Hepatocyte (in vitro differentiated cells): Measurements from ENCODE around the gene C1orf74. TPM values are rescaled to one million over a fixed set of nuclear protein-coding genes. Genes with fewer than 3 reads are reported as not detected.

ENCODE experiments used
- DNase-seq: peaks from one replicate; pipeline ENCODE4 v3.0.0-alpha.2; 2016; ENCODE audit warnings: low spot score
- H2AFZ ChIP-seq: fragments of 200-600 bp; sonication (generic); 2 replicates; pipeline ENCODE4 v1.6.0; 2016; ENCODE audit warnings: antibody characterized with exemption, mild to moderate bottlenecking
- H3K27ac ChIP-seq: fragments of 200-600 bp; sonication (generic); 2 replicates; pipeline ENCODE4 v1.5.1; 2016; ENCODE audit warnings: mild to moderate bottlenecking
- H3K27me3 ChIP-seq: fragments of 200-600 bp; sonication (generic); 2 replicates; pipeline ENCODE4 v1.6.1; 2016
- H3K36me3 ChIP-seq: fragments of 200-600 bp; sonication (generic); replicated peaks from 2 replicates; pipeline ENCODE4 v1.5.1; 2016; ENCODE audit warnings: low read depth; ENCODE audit not compliant: insufficient read depth
- H3K4me1 ChIP-seq: fragments of 200-600 bp; sonication (generic); 2 replicates; pipeline ENCODE4 v1.5.1; 2016; ENCODE audit warnings: mild to moderate bottlenecking, moderate library complexity; ENCODE audit not compliant: insufficient read depth
- H3K4me2 ChIP-seq: fragments of 200-600 bp; sonication (generic); 2 replicates; pipeline ENCODE4 v1.6.0; 2016
- H3K4me3 ChIP-seq: fragments of 200-600 bp; sonication (generic); 2 replicates; pipeline ENCODE4 v1.5.1; 2016; ENCODE audit warnings: mild to moderate bottlenecking
- H3K79me2 ChIP-seq: fragments of 200-600 bp; sonication (generic); 2 replicates; pipeline ENCODE4 v1.6.0; 2017; ENCODE audit warnings: mild to moderate bottlenecking
- H3K9me2 ChIP-seq: fragments of 200-600 bp; sonication (generic); replicated peaks from 2 replicates; pipeline ENCODE4 v1.6.0; 2017; ENCODE audit warnings: mild to moderate bottlenecking; ENCODE audit not compliant: insufficient read depth
- H3K9me3 ChIP-seq: fragments of 200-600 bp; sonication (generic); 2 replicates; pipeline ENCODE4 v1.5.1; 2016; ENCODE audit warnings: low read depth, mild to moderate bottlenecking
- H4K20me1 ChIP-seq: fragments of 200-600 bp; sonication (generic); 2 replicates; pipeline ENCODE4 v1.6.0; 2016; ENCODE audit warnings: mild to moderate bottlenecking; ENCODE audit not compliant: insufficient read depth, poor library complexity, severe bottlenecking
- CTCF ChIP-seq: fragments of 200-600 bp; sonication (generic); IDR thresholded peaks from 2 replicates; pipeline ENCODE4 v1.5.1; 2016; ENCODE audit warnings: antibody characterized with exemption, mild to moderate bottlenecking; ENCODE audit not compliant: poor library complexity
- EZH2 ChIP-seq: fragments of 200-600 bp; sonication (generic); IDR thresholded peaks from 2 replicates; pipeline ENCODE4 v1.6.1; 2016; ENCODE audit warnings: antibody characterized with exemption, mild to moderate bottlenecking, borderline replicate concordance
- EZH2phosphoT487 ChIP-seq: fragments of 200-600 bp; sonication (generic); IDR thresholded peaks from one replicate; pipeline ENCODE4 v1.6.1; 2018; ENCODE audit warnings: antibody characterized with exemption, mild to moderate bottlenecking, low read depth, moderate library complexity; ENCODE audit not compliant: unreplicated experiment, severe bottlenecking
- WGBS: methylation state at CpG from one replicate; pipeline ENCODE4 v1.1.6; 2016; ENCODE audit warnings: low lambda C conversion rate; ENCODE audit errors: missing lambda C conversion rate; 5-methylcytosine and 5-hydroxymethylcytosine counted together
- polyA plus RNA-seq: library from polyadenylated mRNA; unstranded; fragments of >200 nt; fragmentation: Nextera tagmentation; extraction: Ambion mirVana; gene quantifications from 2 replicates; pipeline ENCODE4 v1.2.1, GENCODE V29; 2016
- total RNA-seq: library from RNA; depleted of rRNA; stranded (reverse); fragments of >200 nt; gene quantifications from 2 replicates; pipeline ENCODE4 v1.2.3, GENCODE V29; 2014

Gene C1orf74
- total and polyA plus RNA-seq, 2 experiments from 2014 or later, result 2.2 to 3.3 TPM

- H3K9me3 ChIP-seq, result no peaks in the 10 kb centered on the region
- H3K36me3 ChIP-seq, result no peaks in the 10 kb centered on the region
- H3K79me2 ChIP-seq, result no peaks in the 10 kb centered on the region
- no peaks in the 10 kb centered on the region for H3K4me1 ChIP-seq
- no peaks in the 10 kb centered on the region for H4K20me1 ChIP-seq
- no peak for TF ChIP-seq EZH2phosphoT487
- TF ChIP-seq CTCF, result no peak
- no peak for TF ChIP-seq EZH2
- 68% methylated on average over 3 of the region's 3 CpGs for WGBS
- H3K4me3 ChIP-seq, result no peak overlapping the region
- no peak for DNase-seq
- H3K9me2 ChIP-seq, result no peaks in the 10 kb centered on the region
- no peak overlapping the region for H3K27ac ChIP-seq
- H2AFZ ChIP-seq, result no peak overlapping the region
- no peaks in the 10 kb centered on the region for H3K27me3 ChIP-seq
- H3K4me2 ChIP-seq, result no peak overlapping the region
These were observed 43.2 kb downstream of the C1orf74 start for GRCh38 chr1:209741193-209741592.

- no peak for TF ChIP-seq EZH2phosphoT487
- H2AFZ ChIP-seq, result no peak overlapping the region
- no peaks in the 10 kb centered on the region for H3K4me1 ChIP-seq
- no peak overlapping the region for H3K27ac ChIP-seq
- WGBS, result 93% methylated on average over 1 of the region's 1 CpG
- no peak overlapping the region for H3K4me3 ChIP-seq
- no peak overlapping the region for H3K4me2 ChIP-seq
- no peak for DNase-seq
- H3K27me3 ChIP-seq, result peaks cover 4% of the 10 kb centered on the region
- H3K9me2 ChIP-seq, result no peaks in the 10 kb centered on the region
- H3K36me3 ChIP-seq, result no peaks in the 10 kb centered on the region
- no peaks in the 10 kb centered on the region for H3K79me2 ChIP-seq
- no peaks in the 10 kb centered on the region for H4K20me1 ChIP-seq
- H3K9me3 ChIP-seq, result no peaks in the 10 kb centered on the region
These were observed 46.1 kb downstream of the C1orf74 start for GRCh38 chr1:209738270-209738669.

GRCh38 chr1:209737118-209737505 lies 47.2 kb downstream of the C1orf74 start:
- H3K9me3 ChIP-seq, result no peaks in the 10 kb centered on the region
- H3K27me3 ChIP-seq, result peaks cover 4% of the 10 kb centered on the region
- no peaks in the 10 kb centered on the region for H3K9me2 ChIP-seq
- H2AFZ ChIP-seq, result no peak overlapping the region
- H4K20me1 ChIP-seq, result no peaks in the 10 kb centered on the region
- H3K4me3 ChIP-seq, result no peak overlapping the region
- no peak for TF ChIP-seq EZH2phosphoT487
- no peak for TF ChIP-seq CTCF
- no peak for TF ChIP-seq EZH2
- no peak overlapping the region for H3K27ac ChIP-seq
- WGBS, result 79% methylated on average over 5 of the region's 5 CpGs
- H3K4me1 ChIP-seq, result no peaks in the 10 kb centered on the region
- no peak for DNase-seq
- H3K4me2 ChIP-seq, result no peak overlapping the region
- H3K36me3 ChIP-seq, result no peaks in the 10 kb centered on the region
- no peaks in the 10 kb centered on the region for H3K79me2 ChIP-seq

- WGBS, result 68% methylated on average over 3 of the region's 3 CpGs
These were observed 47.8 kb downstream of the C1orf74 start for GRCh38 chr1:209736490-209737117.

More at GRCh38 chr1:209736490-209737117, 47.8 kb downstream of the C1orf74 start:
- no peak for TF ChIP-seq CTCF
- TF ChIP-seq EZH2phosphoT487, result no peak
- no peak for TF ChIP-seq EZH2
- Histone ChIP-seq H3K4me1 (no peaks in the 10 kb centered on the region), H3K4me2 (no peak overlapping the region), H2AFZ (no peak overlapping the region), H3K9me2 (no peaks in the 10 kb centered on the region), H3K27me3 (peaks cover 4% of the 10 kb centered on the region), H3K4me3 (no peak overlapping the region), H3K9me3 (no peaks in the 10 kb centered on the region), H3K36me3 (no peaks in the 10 kb centered on the region), H3K79me2 (no peaks in the 10 kb centered on the region), H3K27ac (no peak overlapping the region), H4K20me1 (no peaks in the 10 kb centered on the region)
- DNase-seq, result no peak
